Neuron (in vitro differentiated cells): ENCODE measurements around the gene CD93.

Source experiments
- H2AFZ ChIP-seq: one replicate; pipeline ENCODE4 v1.6.1; 2013; ENCODE audit warnings: low read depth, mild to moderate bottlenecking, inconsistent platforms, low read length, moderate library complexity
- H3K27me3 ChIP-seq: one replicate; pipeline ENCODE4 v1.6.1; 2013; ENCODE audit warnings: low read length; ENCODE audit not compliant: insufficient read depth
- H3K36me3 ChIP-seq: one replicate; pipeline ENCODE4 v1.6.1; 2013; ENCODE audit warnings: low read length; ENCODE audit not compliant: insufficient read depth
- H3K4me1 ChIP-seq: one replicate; pipeline ENCODE4 v1.6.1; 2013; ENCODE audit warnings: low read length; ENCODE audit not compliant: insufficient read depth
- H3K4me3 ChIP-seq: 2 replicates; pipeline ENCODE4 v1.5.1; 2013; ENCODE audit warnings: mild to moderate bottlenecking, low read length, moderate library complexity
- H3K9me3 ChIP-seq: one replicate; pipeline ENCODE4 v1.6.1; 2013; ENCODE audit warnings: low read length

The CD93 gene

GRCh38 chr20:23080521-23080920 is 5.6 kb downstream of the CD93 start:
- H2AFZ ChIP-seq, result no peak overlapping the region
- H3K4me1 ChIP-seq, result no peaks in the 10 kb centered on the region
- no peaks in the 10 kb centered on the region for H3K9me3 ChIP-seq
- H3K4me3 ChIP-seq, result no peak overlapping the region
- no peaks in the 10 kb centered on the region for H3K27me3 ChIP-seq
- H3K36me3 ChIP-seq, result no peaks in the 10 kb centered on the region

GRCh38 chr20:23079926-23080325 is 6.2 kb downstream of the CD93 start:
- no peak overlapping the region for H3K4me3 ChIP-seq
- H3K9me3 ChIP-seq, result no peaks in the 10 kb centered on the region
- no peak overlapping the region for H2AFZ ChIP-seq

GRCh38 chr20:23079016-23079351 is 7.1 kb downstream of the CD93 start:
- H3K4me3 ChIP-seq, result no peak overlapping the region
- H2AFZ ChIP-seq, result no peak overlapping the region
- no peaks in the 10 kb centered on the region for H3K4me1 ChIP-seq
- no peaks in the 10 kb centered on the region for H3K27me3 ChIP-seq
- H3K9me3 ChIP-seq, result no peaks in the 10 kb centered on the region
- no peaks in the 10 kb centered on the region for H3K36me3 ChIP-seq

More at GRCh38 chr20:23079926-23080325, 6.2 kb downstream of the CD93 start:
- H3K27me3 ChIP-seq, result no peaks in the 10 kb centered on the region
- no peaks in the 10 kb centered on the region for H3K36me3 ChIP-seq
- H3K4me1 ChIP-seq, result no peaks in the 10 kb centered on the region

GRCh38 chr20:23078351-23079015 is 7.6 kb downstream of the CD93 start:
- Histone ChIP-seq H3K27me3 (no peaks in the 10 kb centered on the region), H3K4me1 (no peaks in the 10 kb centered on the region), H3K9me3 (no peaks in the 10 kb centered on the region), H2AFZ (no peak overlapping the region), H3K36me3 (no peaks in the 10 kb centered on the region), H3K4me3 (no peak overlapping the region)

GRCh38 chr20:23077277-23077676 is 8.8 kb downstream of the CD93 start:
- Histone ChIP-seq H3K9me3 (no peaks in the 10 kb centered on the region), H3K4me1 (no peaks in the 10 kb centered on the region), H2AFZ (no peak overlapping the region)

DNA sequence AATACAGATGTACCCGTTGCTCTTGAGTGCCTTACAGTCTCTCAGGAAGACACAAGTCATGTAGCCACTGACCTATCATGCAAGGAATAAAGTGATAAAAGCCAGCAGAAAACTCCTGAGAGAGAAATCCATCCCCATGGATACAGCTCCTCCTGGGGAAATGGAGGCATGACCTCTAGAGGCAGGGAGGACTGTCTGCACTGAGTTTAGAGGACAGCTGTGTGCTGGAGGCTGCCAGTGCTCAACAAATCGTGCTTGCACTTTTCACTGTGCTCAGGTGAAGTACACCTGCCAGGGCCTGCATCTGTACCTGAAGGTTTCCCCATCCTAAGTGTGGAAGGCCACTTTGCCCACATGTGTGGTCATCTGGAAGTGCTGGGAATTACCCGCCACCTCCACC is 12.1 kb downstream of the CD93 start:
- Histone ChIP-seq H2AFZ (no peak overlapping the region), H3K36me3 (no peaks in the 10 kb centered on the region), H3K27me3 (no peaks in the 10 kb centered on the region), H3K4me3 (no peak overlapping the region), H3K9me3 (no peaks in the 10 kb centered on the region), H3K4me1 (no peaks in the 10 kb centered on the region)

More at GRCh38 chr20:23077277-23077676, 8.8 kb downstream of the CD93 start:
- H3K27me3 ChIP-seq, result no peaks in the 10 kb centered on the region
- H3K4me3 ChIP-seq, result no peak overlapping the region
- no peaks in the 10 kb centered on the region for H3K36me3 ChIP-seq

DNA sequence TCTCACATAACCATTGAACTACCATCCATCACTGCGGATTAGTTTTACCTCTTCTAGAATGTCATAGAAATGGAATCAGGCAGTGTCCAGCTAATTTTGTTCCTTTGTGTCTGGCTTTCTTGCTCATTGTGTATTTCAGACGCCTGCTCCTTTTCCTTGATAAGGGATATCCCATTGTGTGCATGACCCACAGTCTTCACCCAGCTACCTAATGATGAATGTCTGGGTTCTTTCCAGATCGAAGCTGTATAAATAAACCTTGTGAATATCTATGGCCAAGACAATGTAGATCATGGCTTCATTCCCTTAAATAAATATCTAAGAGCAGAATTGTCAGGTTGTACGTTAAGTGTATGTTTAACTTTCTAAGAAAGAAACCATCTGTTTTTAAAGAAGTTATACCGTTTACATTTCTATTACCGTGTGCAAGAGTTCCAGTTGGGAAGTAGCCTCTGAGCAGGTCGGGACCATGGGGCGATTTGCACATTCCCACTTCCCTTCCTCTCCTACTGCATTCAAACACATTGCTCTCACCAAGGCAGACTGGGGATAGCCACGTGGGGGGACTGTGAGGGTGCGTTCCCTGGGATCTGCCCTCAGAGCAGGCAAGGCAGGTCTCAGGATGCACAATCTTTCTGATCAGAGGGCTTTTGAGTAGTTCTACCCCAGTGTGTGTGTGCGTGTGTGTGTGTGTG is 13.1 kb downstream of the CD93 start:
- Histone ChIP-seq H3K4me1 (no peaks in the 10 kb centered on the region), H2AFZ (no peak overlapping the region), H3K4me3 (no peak overlapping the region), H3K27me3 (no peaks in the 10 kb centered on the region), H3K9me3 (no peaks in the 10 kb centered on the region), H3K36me3 (no peaks in the 10 kb centered on the region)

- no peak overlapping the region for H2AFZ ChIP-seq
- no peaks in the 10 kb centered on the region for H3K27me3 ChIP-seq
- no peaks in the 10 kb centered on the region for H3K36me3 ChIP-seq
- H3K4me1 ChIP-seq, result no peaks in the 10 kb centered on the region
- no peak overlapping the region for H3K4me3 ChIP-seq
- no peaks in the 10 kb centered on the region for H3K9me3 ChIP-seq
Measured at GRCh38 chr20:23071996-23072395, 14.1 kb downstream of the CD93 start.

GRCh38 chr20:23071398-23071797 is 14.7 kb downstream of the CD93 start:
- no peaks in the 10 kb centered on the region for H3K9me3 ChIP-seq
- H3K27me3 ChIP-seq, result no peaks in the 10 kb centered on the region
- no peaks in the 10 kb centered on the region for H3K4me1 ChIP-seq
- H2AFZ ChIP-seq, result no peak overlapping the region
- no peak overlapping the region for H3K4me3 ChIP-seq
- H3K36me3 ChIP-seq, result no peaks in the 10 kb centered on the region

DNA sequence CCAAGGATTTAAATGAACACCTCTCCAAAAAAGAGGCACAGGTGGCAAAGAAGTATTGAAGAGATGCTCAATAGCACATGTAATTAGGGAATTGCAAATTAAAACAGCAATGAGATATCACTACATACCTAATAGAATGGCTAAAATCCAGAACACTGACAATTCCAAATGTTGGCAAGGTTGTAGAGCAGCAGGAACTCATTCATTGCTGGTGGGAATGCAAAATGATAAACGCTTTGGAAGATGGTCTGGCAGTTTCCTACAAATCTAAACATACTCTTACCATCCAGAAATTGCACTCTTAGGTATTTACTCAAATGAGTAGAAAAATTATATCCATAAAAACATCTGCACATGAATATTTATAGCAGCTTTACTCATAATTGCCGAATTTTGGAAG is 17.0 kb downstream of the CD93 start:
- no peaks in the 10 kb centered on the region for H3K27me3 ChIP-seq
- H3K36me3 ChIP-seq, result no peaks in the 10 kb centered on the region

GRCh38 chr20:23068283-23068682 is 17.8 kb downstream of the CD93 start:
- H3K36me3 ChIP-seq, result no peaks in the 10 kb centered on the region
- H3K4me1 ChIP-seq, result no peaks in the 10 kb centered on the region
- no peak overlapping the region for H3K4me3 ChIP-seq
- H2AFZ ChIP-seq, result no peak overlapping the region
- no peaks in the 10 kb centered on the region for H3K9me3 ChIP-seq
- no peaks in the 10 kb centered on the region for H3K27me3 ChIP-seq

More for the DNA sequence above, 17.0 kb downstream of the CD93 start:
- H3K4me1 ChIP-seq, result no peaks in the 10 kb centered on the region
- no peaks in the 10 kb centered on the region for H3K9me3 ChIP-seq
- H2AFZ ChIP-seq, result no peak overlapping the region
- no peak overlapping the region for H3K4me3 ChIP-seq

- H3K4me3 ChIP-seq, result no peak overlapping the region
- H3K4me1 ChIP-seq, result no peaks in the 10 kb centered on the region
- H3K36me3 ChIP-seq, result no peaks in the 10 kb centered on the region
- no peaks in the 10 kb centered on the region for H3K27me3 ChIP-seq
- H3K9me3 ChIP-seq, result no peaks in the 10 kb centered on the region
- H2AFZ ChIP-seq, result no peak overlapping the region
Measured at GRCh38 chr20:23066772-23067171, 19.4 kb downstream of the CD93 start.

DNA sequence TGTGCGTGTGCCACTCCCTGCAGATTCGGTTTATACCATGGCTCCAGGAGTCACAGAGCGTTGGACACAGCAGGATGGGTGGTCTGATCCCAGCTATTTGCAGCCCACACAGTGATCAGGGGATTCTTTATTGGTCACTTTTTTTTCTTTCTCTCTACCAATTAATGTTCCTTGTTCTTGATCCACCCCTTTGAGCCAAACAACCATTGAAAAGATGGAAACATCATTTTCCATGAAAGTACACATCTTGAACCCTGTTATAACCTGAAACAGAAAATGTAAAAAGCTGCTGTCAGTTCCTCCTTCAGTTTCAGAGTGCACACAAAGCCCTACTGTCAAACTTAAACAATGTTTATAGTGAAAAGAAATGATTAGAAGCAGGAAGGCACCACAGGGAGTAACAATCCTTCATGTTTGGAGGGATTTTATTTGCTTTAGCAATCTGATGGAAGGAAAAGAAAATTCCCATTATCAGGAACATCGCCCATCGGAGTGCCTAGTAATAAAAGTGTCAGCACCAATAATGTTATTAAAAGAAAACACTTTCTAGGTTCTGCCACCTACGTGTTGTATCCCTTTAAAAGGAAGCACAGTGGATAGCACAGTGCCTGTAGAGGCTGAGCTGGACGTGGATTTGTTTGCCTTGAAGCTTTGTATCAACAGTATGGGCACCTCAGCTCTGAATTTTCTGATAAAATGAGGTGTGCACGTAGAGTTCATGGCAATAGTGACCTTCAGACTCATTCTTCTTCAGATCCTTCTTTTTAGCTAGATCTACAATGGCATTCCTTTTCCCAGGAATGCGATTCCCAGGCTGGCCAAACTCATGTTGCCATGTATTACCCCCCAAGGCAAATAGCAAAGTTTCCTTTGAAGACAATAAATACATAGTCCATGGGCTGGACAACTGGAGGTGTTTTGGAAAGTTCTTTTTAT is 20.6 kb downstream of the CD93 start:
- Histone ChIP-seq H3K27me3 (no peaks in the 10 kb centered on the region), H3K4me3 (no peak overlapping the region), H3K9me3 (no peaks in the 10 kb centered on the region), H2AFZ (no peak overlapping the region), H3K36me3 (no peaks in the 10 kb centered on the region), H3K4me1 (no peaks in the 10 kb centered on the region)
